K562 (cell line): ENCODE measurements around the gene SBDS. TPM values are rescaled to one million over a fixed set of nuclear protein-coding genes. Genes with fewer than 3 reads are reported as not detected.
A peak's percentile ranks its signal among the peaks of the same experiment; 100 is the strongest.

Experiments
- BDP1 ChIP-seq: IDR thresholded peaks from 3 replicates; pipeline ENCODE4 v1.6.1; 2011; ENCODE audit not compliant: insufficient read length, insufficient read depth
- CBFA2T3 ChIP-seq: fragments of 450-650 bp; IDR thresholded peaks from 2 replicates; pipeline ENCODE4 v1.6.1; 2017
- ETS2 ChIP-seq: IDR thresholded peaks from 2 replicates; pipeline ENCODE4 v1.6.1; 2016; ENCODE audit warnings: borderline replicate concordance, missing genetic modification characterization, mild to moderate bottlenecking, moderate library complexity, missing compliant biosample characterization; ENCODE audit not compliant: poor library complexity, severe bottlenecking
- NFIX ChIP-seq: fragments of 250-450 bp; sonication (Bioruptor Pico); IDR thresholded peaks from 2 replicates; pipeline ENCODE4 v1.4.0; 2020; ENCODE audit warnings: low read depth, mild to moderate bottlenecking, moderate library complexity
- SIRT6 ChIP-seq: IDR thresholded peaks from one replicate; pipeline ENCODE4 v1.6.1; 2012; ENCODE audit warnings: low read depth, mild to moderate bottlenecking, control low read depth, inconsistent platforms, low read length, moderate library complexity
- SRSF1 ChIP-seq: fragments of 200-400 bp; formaldehyde crosslinking; IDR thresholded peaks from 2 replicates; pipeline ENCODE4 v1.6.1; 2017; ENCODE audit warnings: mild to moderate bottlenecking, low read depth, low read length, moderate library complexity
- ZBTB17 ChIP-seq: fragments of 450-650 bp; formaldehyde crosslinking; IDR thresholded peaks from 2 replicates; pipeline ENCODE4 v1.4.0; 2020; ENCODE audit warnings: mild to moderate bottlenecking
- ZBTB7A ChIP-seq: IDR thresholded peaks from 2 replicates; pipeline ENCODE4 v1.6.1; 2011; ENCODE audit warnings: low read depth, mild to moderate bottlenecking, low read length, moderate library complexity, borderline replicate concordance; ENCODE audit not compliant: control insufficient read depth
- ZFP36 ChIP-seq: fragments of 150-350 bp; IDR thresholded peaks from 2 replicates; pipeline ENCODE4 v1.6.1; 2018; ENCODE audit warnings: low read length, low read depth; ENCODE audit not compliant: partially characterized antibody
- polyA plus RNA-seq, 8 experiments: library from polyadenylated mRNA; depleted of rRNA in 4 of 8; stranded (reverse) in 5 of 8; unstranded in 3 of 8; fragments of >200 nt; fragmentation: Nextera tagmentation in 2 of 8; fragmentation: Illumina TruSeq in 1 of 8; extraction: Ambion mirVana in 2 of 8; extraction: Trizol in 1 of 8; gene quantifications; 2 replicates each; pipeline versions ENCODE4 v1.2.1 to v1.2.3, GENCODE V29; 2011 to 2014; ENCODE audit warnings: inconsistent platforms in 1 of 8, missing spikeins in 1 of 8
- total RNA-seq, 7 experiments: library from RNA; depleted of rRNA in 6 of 7; stranded (reverse); fragments of >200 nt in 6 of 7; fragmentation: Illumina TruSeq in 2 of 7; extraction: Trizol in 2 of 7; gene quantifications; 2 replicates each; pipeline versions ENCODE4 v1.2.1 to v1.2.3, GENCODE V29; 2011 to 2021; ENCODE audit warnings: low replicate concordance in 1 of 7
- TF ChIP-seq, protein P1 (sequence below), 2 experiments: fragments of 150-350 bp in 1 of 2; IDR thresholded peaks; 2 replicates each; pipeline ENCODE4 v1.6.1; 2012 to 2016; ENCODE audit warnings: low read depth in 2 of 2, low read length in 2 of 2, mild to moderate bottlenecking in 1 of 2, moderate library complexity in 1 of 2
- TF ChIP-seq, protein P2 (sequence below): sonication (generic); formaldehyde crosslinking; IDR thresholded peaks from 2 replicates; pipeline ENCODE4 v1.8.0; 2023; ENCODE audit warnings: mild to moderate bottlenecking, missing genetic modification reagents

Gene SBDS
- total and polyA plus RNA-seq, 9 of the 15 experiments (the other 6 are each of a cell fraction or from before 2014, with no cell fraction given) = 105 to 174 (median 117) TPM

DNA sequence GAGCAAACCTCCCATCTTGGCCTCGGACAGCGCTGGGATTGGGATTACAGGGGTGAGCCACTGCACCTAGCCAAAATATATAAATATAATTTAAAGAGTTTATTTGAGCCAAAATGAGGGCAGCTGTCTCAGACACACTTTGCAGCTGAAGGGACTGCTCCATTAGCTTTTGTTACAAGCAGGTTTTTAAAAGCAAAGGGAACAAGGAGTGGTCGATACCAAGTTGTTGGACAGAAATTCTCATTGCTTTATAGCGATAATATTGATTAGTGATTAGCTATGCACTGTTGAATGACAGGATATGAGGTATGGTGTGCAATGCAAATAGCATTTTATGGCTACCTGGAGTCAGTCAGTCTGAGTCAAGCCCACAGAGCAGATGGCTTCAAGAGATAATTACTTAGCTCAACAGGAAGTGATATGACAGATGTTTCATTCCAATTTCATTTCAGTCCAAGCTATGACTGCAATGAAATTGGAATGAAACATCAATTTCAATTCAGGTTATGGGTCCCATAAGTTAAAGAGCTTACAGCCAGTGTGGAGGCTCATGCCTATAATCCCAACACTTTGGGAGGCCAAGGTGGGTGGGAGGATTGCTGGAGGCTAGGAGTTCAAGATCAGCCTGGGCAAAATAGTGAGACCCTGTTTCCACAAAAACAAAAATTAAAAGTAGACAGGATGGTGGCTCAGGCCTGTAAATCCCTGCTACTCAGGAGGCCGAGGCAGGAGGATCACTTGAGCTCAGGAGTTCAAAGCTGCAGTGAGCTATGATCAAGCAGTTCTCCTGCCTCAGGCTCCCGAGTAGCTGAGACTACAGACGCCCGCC, 24.4 kb upstream of the SBDS start (continued):
- TF ChIP-seq, protein P1, sequence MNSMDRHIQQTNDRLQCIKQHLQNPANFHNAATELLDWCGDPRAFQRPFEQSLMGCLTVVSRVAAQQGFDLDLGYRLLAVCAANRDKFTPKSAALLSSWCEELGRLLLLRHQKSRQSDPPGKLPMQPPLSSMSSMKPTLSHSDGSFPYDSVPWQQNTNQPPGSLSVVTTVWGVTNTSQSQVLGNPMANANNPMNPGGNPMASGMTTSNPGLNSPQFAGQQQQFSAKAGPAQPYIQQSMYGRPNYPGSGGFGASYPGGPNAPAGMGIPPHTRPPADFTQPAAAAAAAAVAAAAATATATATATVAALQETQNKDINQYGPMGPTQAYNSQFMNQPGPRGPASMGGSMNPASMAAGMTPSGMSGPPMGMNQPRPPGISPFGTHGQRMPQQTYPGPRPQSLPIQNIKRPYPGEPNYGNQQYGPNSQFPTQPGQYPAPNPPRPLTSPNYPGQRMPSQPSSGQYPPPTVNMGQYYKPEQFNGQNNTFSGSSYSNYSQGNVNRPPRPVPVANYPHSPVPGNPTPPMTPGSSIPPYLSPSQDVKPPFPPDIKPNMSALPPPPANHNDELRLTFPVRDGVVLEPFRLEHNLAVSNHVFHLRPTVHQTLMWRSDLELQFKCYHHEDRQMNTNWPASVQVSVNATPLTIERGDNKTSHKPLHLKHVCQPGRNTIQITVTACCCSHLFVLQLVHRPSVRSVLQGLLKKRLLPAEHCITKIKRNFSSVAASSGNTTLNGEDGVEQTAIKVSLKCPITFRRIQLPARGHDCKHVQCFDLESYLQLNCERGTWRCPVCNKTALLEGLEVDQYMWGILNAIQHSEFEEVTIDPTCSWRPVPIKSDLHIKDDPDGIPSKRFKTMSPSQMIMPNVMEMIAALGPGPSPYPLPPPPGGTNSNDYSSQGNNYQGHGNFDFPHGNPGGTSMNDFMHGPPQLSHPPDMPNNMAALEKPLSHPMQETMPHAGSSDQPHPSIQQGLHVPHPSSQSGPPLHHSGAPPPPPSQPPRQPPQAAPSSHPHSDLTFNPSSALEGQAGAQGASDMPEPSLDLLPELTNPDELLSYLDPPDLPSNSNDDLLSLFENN (IDR thresholded peaks at IDR 0.05; ENCODE audit: low read depth in 2 of 2, low read length in 2 of 2) = 0 out of 4 replicates have a peak, but pooled peaks of 1 of the 2 experiments have one; percentile 58
- TF ChIP-seq, protein P2, sequence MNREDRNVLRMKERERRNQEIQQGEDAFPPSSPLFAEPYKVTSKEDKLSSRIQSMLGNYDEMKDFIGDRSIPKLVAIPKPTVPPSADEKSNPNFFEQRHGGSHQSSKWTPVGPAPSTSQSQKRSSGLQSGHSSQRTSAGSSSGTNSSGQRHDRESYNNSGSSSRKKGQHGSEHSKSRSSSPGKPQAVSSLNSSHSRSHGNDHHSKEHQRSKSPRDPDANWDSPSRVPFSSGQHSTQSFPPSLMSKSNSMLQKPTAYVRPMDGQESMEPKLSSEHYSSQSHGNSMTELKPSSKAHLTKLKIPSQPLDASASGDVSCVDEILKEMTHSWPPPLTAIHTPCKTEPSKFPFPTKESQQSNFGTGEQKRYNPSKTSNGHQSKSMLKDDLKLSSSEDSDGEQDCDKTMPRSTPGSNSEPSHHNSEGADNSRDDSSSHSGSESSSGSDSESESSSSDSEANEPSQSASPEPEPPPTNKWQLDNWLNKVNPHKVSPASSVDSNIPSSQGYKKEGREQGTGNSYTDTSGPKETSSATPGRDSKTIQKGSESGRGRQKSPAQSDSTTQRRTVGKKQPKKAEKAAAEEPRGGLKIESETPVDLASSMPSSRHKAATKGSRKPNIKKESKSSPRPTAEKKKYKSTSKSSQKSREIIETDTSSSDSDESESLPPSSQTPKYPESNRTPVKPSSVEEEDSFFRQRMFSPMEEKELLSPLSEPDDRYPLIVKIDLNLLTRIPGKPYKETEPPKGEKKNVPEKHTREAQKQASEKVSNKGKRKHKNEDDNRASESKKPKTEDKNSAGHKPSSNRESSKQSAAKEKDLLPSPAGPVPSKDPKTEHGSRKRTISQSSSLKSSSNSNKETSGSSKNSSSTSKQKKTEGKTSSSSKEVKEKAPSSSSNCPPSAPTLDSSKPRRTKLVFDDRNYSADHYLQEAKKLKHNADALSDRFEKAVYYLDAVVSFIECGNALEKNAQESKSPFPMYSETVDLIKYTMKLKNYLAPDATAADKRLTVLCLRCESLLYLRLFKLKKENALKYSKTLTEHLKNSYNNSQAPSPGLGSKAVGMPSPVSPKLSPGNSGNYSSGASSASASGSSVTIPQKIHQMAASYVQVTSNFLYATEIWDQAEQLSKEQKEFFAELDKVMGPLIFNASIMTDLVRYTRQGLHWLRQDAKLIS (CRISPR knock-in tag) = no peak
- TF ChIP-seq ZFP36 (no peak), ETS2 (tag) (no peak), SIRT6 (no peak), CBFA2T3 (peak; percentile 87), ZBTB17 (CRISPR knock-in tag) (no peak), NFIX (CRISPR knock-in tag) (no peak), ZBTB7A (no peak), BDP1 (no peak), SRSF1 (no peak)
